ENCODE measurements around the gene PSME3.
A peak's percentile ranks its signal among the peaks of the same experiment; 100 is the strongest.

Gene PSME3

GRCh38 chr17:42798011-42798382 lies 35.2 kb upstream of the PSME3 start:
- no peak for TF ChIP-seq ARNT (IDR thresholded peaks at IDR 0.05)
- no peak for TF ChIP-seq SP1 (IDR thresholded peaks at IDR 0.05)
- no peak for TF ChIP-seq LEF1 (IDR thresholded peaks at IDR 0.05; ENCODE audit: borderline replicate concordance)
- TF ChIP-seq FOXM1 (IDR thresholded peaks at IDR 0.05; ENCODE audit: borderline replicate concordance), result no peak
- no peak for TF ChIP-seq SUZ12 (IDR thresholded peaks at IDR 0.05)
- TF ChIP-seq ZNF384 (IDR thresholded peaks at IDR 0.05), result no peak
- TF ChIP-seq FOXA1 (IDR thresholded peaks at IDR 0.05), result no peak
- no peak for TF ChIP-seq TARDBP (IDR thresholded peaks at IDR 0.05)
- no peak for TF ChIP-seq ELF4 (IDR thresholded peaks at IDR 0.05)
- no peak for TF ChIP-seq CTBP1 (IDR thresholded peaks at IDR 0.05; ENCODE audit: borderline replicate concordance)
- TF ChIP-seq FOXK2 (IDR thresholded peaks at IDR 0.05), result no peak
- no peak for TF ChIP-seq BHLHE40 (IDR thresholded peaks at IDR 0.05; ENCODE audit: borderline replicate concordance)
- TF ChIP-seq NFRKB (IDR thresholded peaks at IDR 0.05), result no peak
- TF ChIP-seq PKNOX1 (IDR thresholded peaks at IDR 0.05), result no peak
- no peak for TF ChIP-seq HDGF (IDR thresholded peaks at IDR 0.05; ENCODE audit: borderline replicate concordance)
- no peak for DNase-seq (ENCODE audit: extremely low spot score)
- POLR2A ChIA-PET, result interaction anchor here (0.6 to 2.1 kb wide), 10 partner anchors 10 to 119 kb away, joined by 3 to 16 read pairs (median 3); partner anchors contain the start of genes RAMP2, VPS25 and WNK4
- CTCF ChIA-PET, result interaction anchor here (0.9 kb wide), 1 partner anchor 11 kb away, joined by 3 read pairs; no protein-coding TSS in a partner anchor

GRCh38 chr17:42798383-42799380 lies 34.5 kb upstream of the PSME3 start, which contains the start of the genes CNTD1 and COA3:
CNTD1 (plus strand) TSS chr17:42798861; CDS start chr17:42799068, 207 bp downstream.
COA3 (minus strand) TSS chr17:42798704; CDS start chr17:42798681, 23 bp downstream.
- ChIA-PET CTCF (interaction anchor here (0.9 kb wide), 1 partner anchor 12 kb away, joined by 3 read pairs; no protein-coding TSS in a partner anchor), POLR2A (interaction anchor here (0.6 to 2.1 kb wide), 9 partner anchors 11 to 119 kb away, joined by 3 to 16 read pairs (median 3); partner anchors contain the start of genes RAMP2, VPS25 and WNK4)
- TF ChIP-seq SUZ12 (IDR thresholded peaks at IDR 0.05), result no peak
- TF ChIP-seq L3MBTL2 (conservative IDR thresholded peaks at IDR 0.05), result peak; percentile 100
- TF ChIP-seq FOXK2 (IDR thresholded peaks at IDR 0.05), result peak; percentile 19; the same call in 1 of the 2 replicates
- DNase-seq (ENCODE audit: extremely low spot score), result peak; percentile 95

- DNase-seq (ENCODE audit: extremely low spot score), result no peak
- no peak for TF ChIP-seq SP1 (IDR thresholded peaks at IDR 0.05)
- TF ChIP-seq FOXA1 (IDR thresholded peaks at IDR 0.05), result no peak
- TF ChIP-seq TARDBP (IDR thresholded peaks at IDR 0.05), result no peak
- TF ChIP-seq CTBP1 (IDR thresholded peaks at IDR 0.05; ENCODE audit: borderline replicate concordance), result no peak
- TF ChIP-seq BHLHE40 (IDR thresholded peaks at IDR 0.05; ENCODE audit: borderline replicate concordance), result no peak
- TF ChIP-seq FOXK2 (IDR thresholded peaks at IDR 0.05), result no peak
- TF ChIP-seq PKNOX1 (IDR thresholded peaks at IDR 0.05), result no peak
- ChIA-PET CTCF (interaction anchor here (1.8 kb wide), 1 partner anchor 21 kb away, joined by 6 read pairs; the partner anchor contains the start of gene BECN1), POLR2A (interaction anchor here (1.0 to 1.3 kb wide), 3 partner anchors 21 to 145 kb away, joined by 3 to 6 read pairs (median 6); partner anchors contain the start of genes BECN1, TUBG2 and VPS25)
Measured at GRCh38 chr17:42803074-42803883, 29.9 kb upstream of the PSME3 start.

GRCh38 chr17:42804918-42805367 lies 28.3 kb upstream of the PSME3 start:
- ChIA-PET CTCF (no interaction called here), POLR2A (no interaction called here)
- DNase-seq (ENCODE audit: extremely low spot score), result no peak
- TF ChIP-seq L3MBTL2 (conservative IDR thresholded peaks at IDR 0.05), result no peak
- TF ChIP-seq BHLHE40 (IDR thresholded peaks at IDR 0.05; ENCODE audit: borderline replicate concordance), result no peak
- no peak for TF ChIP-seq FOXA1 (IDR thresholded peaks at IDR 0.05)
- TF ChIP-seq FOXK2 (IDR thresholded peaks at IDR 0.05), result no peak
- no peak for TF ChIP-seq ELF4 (IDR thresholded peaks at IDR 0.05)
- TF ChIP-seq TARDBP (IDR thresholded peaks at IDR 0.05), result no peak
- no peak for TF ChIP-seq NFRKB (IDR thresholded peaks at IDR 0.05)
- TF ChIP-seq SP1 (IDR thresholded peaks at IDR 0.05), result no peak
- TF ChIP-seq ARNT (IDR thresholded peaks at IDR 0.05), result no peak
- TF ChIP-seq SUZ12 (IDR thresholded peaks at IDR 0.05), result no peak
- no peak for TF ChIP-seq HDGF (IDR thresholded peaks at IDR 0.05; ENCODE audit: borderline replicate concordance)
- TF ChIP-seq LEF1 (IDR thresholded peaks at IDR 0.05; ENCODE audit: borderline replicate concordance), result no peak
- TF ChIP-seq ZNF384 (IDR thresholded peaks at IDR 0.05), result no peak

GRCh38 chr17:42806249-42806648 lies 26.9 kb upstream of the PSME3 start:
- ChIA-PET CTCF (no interaction called here), POLR2A (interaction anchor here (0.9 kb wide), 2 partner anchors 18 to 240 kb away, joined by 3 read pairs; partner anchors contain the start of genes BECN1 and MLX)
- no peak for DNase-seq (ENCODE audit: extremely low spot score)
- TF ChIP-seq L3MBTL2 (conservative IDR thresholded peaks at IDR 0.05) (no peak), ELF4 (IDR thresholded peaks at IDR 0.05) (no peak), SP1 (IDR thresholded peaks at IDR 0.05) (no peak), LEF1 (IDR thresholded peaks at IDR 0.05; ENCODE audit: borderline replicate concordance) (no peak), ARNT (IDR thresholded peaks at IDR 0.05) (no peak), ZNF384 (IDR thresholded peaks at IDR 0.05) (no peak), FOXA1 (IDR thresholded peaks at IDR 0.05) (no peak), BHLHE40 (IDR thresholded peaks at IDR 0.05; ENCODE audit: borderline replicate concordance) (no peak)

All from HEK293T (cell line).